ENCODE data around the gene TUSC1.

GRCh38 chr9:25709941-25710340 lies 31.7 kb upstream of the TUSC1 start:
- TF ChIP-seq POLR2AphosphoS5 (IDR thresholded peaks at IDR 0.05) (no peak), CTCF (IDR thresholded peaks at IDR 0.05) (no peak)

Data from esophagus muscularis mucosa (tissue), 3 donors.